Common myeloid progenitor, CD34-positive (primary cell): Measurements from ENCODE around the gene ZNF768.

Experiments
- CTCF ChIA-PET: fragments of 350-600 bp; sonication (Branson Sonifier 250); formaldehyde crosslinking; loops from one replicate; lab custom pipeline; 2021; ENCODE audit warnings: antibody characterized with exemption; lab: Charles Lee
- POLR2A ChIA-PET: fragments of 350-600 bp; sonication (Branson Sonifier 250); formaldehyde crosslinking; loops from one replicate; lab custom pipeline; 2021; ENCODE audit warnings: antibody characterized with exemption; lab: Charles Lee
- DNase-seq, 3 donors: peaks; one replicate each; pipeline versions ENCODE4 v3.0.0 to v3.0.0-alpha.2; 2013
- H3K27ac ChIP-seq, 2 experiments: 1 replicate in 1 of 2; 2 replicates in 1 of 2; pipeline ENCODE4 v1.7.0; 2013; ENCODE audit warnings: inconsistent platforms in 2 of 2, low read length in 2 of 2, mild to moderate bottlenecking in 2 of 2, low read depth in 1 of 2, moderate library complexity in 1 of 2; ENCODE audit not compliant: severe bottlenecking in 2 of 2, insufficient read depth in 1 of 2, poor library complexity in 1 of 2
- H3K27me3 ChIP-seq, 5 experiments: replicated peaks in 2 of 5; 1 replicate in 3 of 5; 2 replicates in 2 of 5; pipeline versions ENCODE4 v1.6.1 to v1.7.0; 2013; ENCODE audit warnings: low read length in 4 of 5, mild to moderate bottlenecking in 2 of 5, moderate library complexity in 2 of 5, inconsistent platforms in 1 of 5; ENCODE audit not compliant: insufficient read depth in 5 of 5, control insufficient read depth in 4 of 5
- H3K36me3 ChIP-seq, 4 experiments: 1 replicate in 2 of 4; 2 replicates in 2 of 4; pipeline versions ENCODE4 v1.6.1 to v1.7.0; 2013; ENCODE audit warnings: low read length in 3 of 4, control low read depth in 1 of 4, mild to moderate bottlenecking in 1 of 4; ENCODE audit not compliant: control insufficient read depth in 4 of 4, insufficient read depth in 4 of 4
- H3K4me1 ChIP-seq, 4 experiments: 1 replicate in 3 of 4; 2 replicates in 1 of 4; pipeline versions ENCODE4 v1.6.1 to v1.7.1; 2013; ENCODE audit warnings: low read length in 3 of 4, mild to moderate bottlenecking in 3 of 4, control low read depth in 1 of 4, inconsistent platforms in 1 of 4, moderate library complexity in 1 of 4; ENCODE audit not compliant: control insufficient read depth in 4 of 4, insufficient read depth in 4 of 4; ENCODE audit errors: control extremely low read depth in 1 of 4
- H3K4me3 ChIP-seq, 7 experiments: 1 replicate in 4 of 7; 2 replicates in 3 of 7; pipeline versions ENCODE4 v1.5.1 to v1.7.0; 2013; ENCODE audit warnings: mild to moderate bottlenecking in 7 of 7, low read length in 6 of 7, moderate library complexity in 6 of 7, inconsistent platforms in 2 of 7, low read depth in 2 of 7, control low read depth in 1 of 7; ENCODE audit not compliant: insufficient read depth in 4 of 7, control insufficient read depth in 1 of 7; ENCODE audit errors: extremely low read depth in 1 of 7
- H3K9me3 ChIP-seq, 5 experiments: 1 replicate in 4 of 5; 2 replicates in 1 of 5; pipeline versions ENCODE4 v1.6.1 to v1.7.1; 2013; ENCODE audit warnings: low read length in 4 of 5, mild to moderate bottlenecking in 2 of 5, inconsistent platforms in 1 of 5, low read depth in 1 of 5, moderate library complexity in 1 of 5; ENCODE audit not compliant: control insufficient read depth in 4 of 5, insufficient read depth in 2 of 5; ENCODE audit errors: control extremely low read depth in 1 of 5
- WGBS: methylation state at CpG from one replicate; pipeline ENCODE4 v1.1.5; 2013; ENCODE audit not compliant: insufficient coverage; 5-methylcytosine and 5-hydroxymethylcytosine counted together

Gene ZNF768

DNA sequence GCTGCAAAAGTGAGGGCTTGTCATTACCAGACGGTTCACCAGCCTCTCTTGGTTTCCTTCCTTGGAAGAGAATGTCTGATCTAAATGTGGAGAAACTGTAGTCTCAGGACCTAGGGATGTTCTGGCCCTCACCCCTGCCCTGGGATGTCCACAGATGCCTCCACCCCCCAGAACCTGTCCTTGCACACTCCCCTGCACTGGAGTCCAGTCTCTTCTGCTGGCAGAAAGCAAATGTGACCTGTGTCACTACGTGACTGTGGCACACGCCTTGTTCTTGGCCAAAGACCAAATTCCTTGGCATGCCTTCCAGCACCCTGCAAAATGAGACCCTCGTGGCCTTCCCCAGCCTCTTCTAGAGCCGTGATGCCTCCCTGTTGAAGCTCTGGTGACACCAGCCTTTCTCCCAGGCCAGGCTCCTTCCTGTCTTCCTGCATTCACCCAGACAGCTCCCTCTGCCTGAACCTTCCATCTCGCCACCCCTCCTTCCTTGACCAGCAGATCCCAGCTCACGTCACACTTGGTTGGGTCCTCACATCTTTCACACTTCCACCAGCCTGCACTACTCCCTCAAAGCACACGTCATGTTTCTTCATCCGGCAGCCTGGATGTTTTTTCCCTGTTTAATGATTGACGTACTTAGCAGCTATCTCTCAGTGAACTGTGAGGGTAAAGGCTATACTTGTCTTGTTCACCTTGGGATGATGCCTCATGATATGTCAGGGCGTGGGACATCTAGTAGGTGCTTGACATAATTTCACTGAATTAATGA is 4.3 kb downstream of the ZNF768 start:
- no peak for DNase-seq
- Histone ChIP-seq H3K27ac (no peak overlapping the region), H3K27me3 (no peaks in the 10 kb centered on the region), H3K4me3 (no peak overlapping the region), H3K4me1 (peaks cover 0 to 10% (median 7%) of the 10 kb centered on the region in 4 experiments), H3K9me3 (no peaks in the 10 kb centered on the region), H3K36me3 (peaks cover 0 to 54% (median 33%) of the 10 kb centered on the region in 4 experiments)
- WGBS, result 98% methylated on average over 10 of the region's 11 CpGs
- ChIA-PET CTCF (no interaction called here), POLR2A (no interaction called here)

DNA sequence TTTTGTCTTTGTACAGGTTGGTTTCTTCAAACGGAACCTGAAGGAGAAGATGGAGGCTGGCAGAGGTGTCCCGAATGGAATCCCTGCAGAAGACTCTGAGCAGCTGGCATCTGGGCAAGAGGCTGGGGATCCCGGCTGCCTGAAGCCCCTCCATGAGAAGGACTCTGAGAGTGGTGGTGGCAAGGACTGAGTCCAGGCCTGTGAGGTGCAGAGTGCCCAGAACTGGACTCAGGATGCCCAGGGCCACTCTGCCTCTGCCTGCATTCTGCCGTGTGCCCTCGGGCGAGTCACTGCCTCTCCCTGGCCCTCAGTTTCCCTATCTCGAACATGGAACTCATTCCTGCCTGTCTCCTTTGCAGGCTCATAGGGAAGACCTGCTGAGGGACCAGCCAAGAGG is 4.9 kb downstream of the ZNF768 start:
- Histone ChIP-seq H3K27me3 (no peaks in the 10 kb centered on the region), H3K27ac (no peak overlapping the region), H3K4me3 (no peak overlapping the region), H3K36me3 (peaks cover 0 to 60% (median 38%) of the 10 kb centered on the region in 4 experiments), H3K4me1 (peaks cover 0 to 10% (median 7%) of the 10 kb centered on the region in 4 experiments), H3K9me3 (no peaks in the 10 kb centered on the region)
- CTCF ChIA-PET, result no interaction called here
- 98% methylated on average over 6 of the region's 7 CpGs for WGBS
- DNase-seq, result no peak
- POLR2A ChIA-PET, result no interaction called here

DNA sequence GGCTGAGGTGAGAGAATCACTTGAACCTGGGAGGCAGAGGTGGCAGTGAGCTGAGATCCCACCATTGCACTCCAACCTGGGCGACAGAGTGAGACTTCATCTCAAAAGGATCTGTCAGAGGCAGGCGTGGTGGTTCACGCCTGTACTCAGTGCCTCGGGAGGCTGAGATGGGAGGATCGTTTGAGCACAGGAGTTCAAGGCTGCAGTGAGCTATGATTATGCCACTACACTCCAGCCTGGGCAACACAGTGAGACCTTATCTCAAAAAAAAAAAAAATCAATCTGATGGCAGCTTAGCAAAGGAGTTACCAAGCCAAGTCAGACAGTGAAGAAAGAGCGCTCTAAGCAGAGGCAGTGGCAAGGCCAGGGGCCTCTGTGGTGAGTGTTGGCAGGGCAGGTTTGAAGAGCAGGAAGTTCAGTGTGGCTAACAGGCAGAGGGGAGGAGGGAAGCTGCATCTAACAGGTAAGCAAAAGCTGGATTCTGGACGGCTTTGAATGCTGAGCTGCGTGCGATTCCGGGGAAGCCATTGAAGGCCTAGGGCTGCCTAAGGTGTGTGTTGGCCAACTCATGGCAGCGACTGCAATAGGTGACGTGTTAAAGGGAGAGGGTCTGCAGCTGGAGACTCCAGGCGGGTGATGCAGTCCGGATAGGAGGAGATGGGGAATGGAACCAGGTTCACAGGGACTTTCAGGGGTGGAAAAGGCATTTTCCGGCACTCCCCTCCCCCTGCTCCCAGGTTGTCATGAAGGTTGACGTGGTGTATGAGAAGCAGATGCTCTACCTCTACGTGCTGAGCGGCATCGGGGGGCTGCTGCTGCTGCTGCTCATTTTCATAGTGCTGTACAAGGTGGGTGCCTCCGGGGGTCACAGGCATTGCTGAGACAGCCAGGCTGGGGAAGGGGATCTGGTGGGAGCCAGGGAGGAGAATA is 7.0 kb downstream of the ZNF768 start:
- ChIA-PET CTCF (interaction anchor here (1.0 to 1.5 kb wide), 2 partner anchors 9 to 70 kb away, joined by 3 to 4 read pairs; no protein-coding TSS in a partner anchor), POLR2A (no interaction called here)
- H3K27me3 ChIP-seq, result no peaks in the 10 kb centered on the region
- H3K4me1 ChIP-seq, result no peaks in the 10 kb centered on the region
- WGBS, result 93% methylated on average over 15 of the region's 20 CpGs
- H3K9me3 ChIP-seq, result no peaks in the 10 kb centered on the region
- H3K27ac ChIP-seq, result no peak overlapping the region
- H3K36me3 ChIP-seq, result peaks cover 2 to 72% (median 37%) of the 10 kb centered on the region in 4 experiments
- no peak for DNase-seq
- no peak overlapping the region for H3K4me3 ChIP-seq

DNA sequence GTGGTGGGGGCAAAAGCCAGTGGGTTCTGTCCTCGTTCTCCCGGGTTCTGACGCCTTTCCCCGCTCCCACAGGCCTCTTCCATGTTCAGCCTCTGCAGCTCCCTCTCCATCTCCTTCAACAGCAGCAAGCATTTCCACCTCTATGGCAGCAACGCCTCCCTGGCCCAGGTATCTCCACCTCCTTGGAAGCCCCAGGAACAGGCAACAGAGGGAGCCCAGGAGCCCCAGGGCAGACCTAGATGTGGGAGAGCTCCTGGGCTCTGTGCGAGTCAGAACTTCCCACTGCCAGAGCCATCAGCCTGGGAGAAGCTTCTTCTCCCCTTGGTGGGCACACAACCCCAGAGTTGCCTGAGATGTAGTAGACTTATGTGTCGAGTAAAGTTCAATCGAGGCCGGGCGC is 7.8 kb downstream of the ZNF768 start:
- Histone ChIP-seq H3K9me3 (no peaks in the 10 kb centered on the region), H3K4me1 (no peaks in the 10 kb centered on the region), H3K27ac (no peak overlapping the region), H3K27me3 (no peaks in the 10 kb centered on the region), H3K4me3 (no peak overlapping the region), H3K36me3 (peaks cover 2 to 75% (median 37%) of the 10 kb centered on the region in 4 experiments)
- 93% methylated on average over 8 of the region's 10 CpGs for WGBS
- CTCF ChIA-PET, result interaction anchor here (1.5 kb wide), 1 partner anchor 8 kb away, joined by 4 read pairs; no protein-coding TSS in a partner anchor
- DNase-seq, result no peak
- POLR2A ChIA-PET, result no interaction called here

DNA sequence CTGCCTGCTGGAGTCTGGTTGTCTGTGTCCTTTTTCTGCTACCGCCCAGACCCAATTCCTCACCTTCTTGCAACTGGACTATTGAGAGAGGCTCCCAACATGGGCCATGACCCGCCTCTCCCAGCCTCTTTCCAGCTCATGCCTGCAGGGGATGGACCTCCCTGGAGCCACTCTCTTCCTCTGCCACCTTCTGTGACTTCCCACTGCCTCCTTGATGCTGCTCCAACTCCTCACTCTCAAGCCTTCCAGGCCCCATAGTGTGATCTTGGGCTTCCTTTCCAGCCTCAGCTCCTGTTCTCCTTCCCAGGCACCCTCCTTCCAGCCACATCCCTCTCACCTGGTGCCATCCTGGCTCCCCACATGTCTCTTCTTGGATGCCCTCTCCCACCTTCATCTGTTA is 11.1 kb downstream of the ZNF768 start:
- H3K4me1 ChIP-seq, result no peaks in the 10 kb centered on the region
- 100% methylated on average over 1 of the region's 2 CpGs for WGBS
- CTCF ChIA-PET, result interaction anchor here (1.6 kb wide), 1 partner anchor 9 kb away, joined by 3 read pairs; no protein-coding TSS in a partner anchor
- H3K27me3 ChIP-seq, result no peaks in the 10 kb centered on the region
- H3K4me3 ChIP-seq, result no peak overlapping the region
- H3K36me3 ChIP-seq, result peaks cover 15 to 85% (median 50%) of the 10 kb centered on the region in 4 experiments
- DNase-seq, result no peak
- H3K9me3 ChIP-seq, result no peaks in the 10 kb centered on the region
- H3K27ac ChIP-seq, result no peak overlapping the region
- POLR2A ChIA-PET, result no interaction called here

DNA sequence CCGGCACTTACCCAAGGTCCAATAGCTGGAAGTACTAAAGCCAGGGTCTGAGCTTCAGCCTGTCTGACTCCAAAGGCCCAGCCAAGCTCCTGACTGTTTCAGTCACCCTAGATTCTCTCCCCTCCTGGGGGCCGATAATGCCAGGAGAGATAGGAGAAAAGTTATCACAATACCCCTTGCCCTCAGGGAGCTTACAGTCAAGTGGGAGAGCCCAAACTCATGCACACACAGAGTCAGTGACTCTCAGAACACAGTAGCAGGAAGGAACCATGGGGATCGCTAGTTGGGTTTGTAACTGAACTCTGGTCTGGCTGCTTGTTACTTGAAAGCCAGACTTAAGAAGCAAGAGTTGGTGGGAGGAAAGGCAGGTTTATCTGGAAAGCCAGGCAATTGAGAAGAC is 14.9 kb downstream of the ZNF768 start:
- Histone ChIP-seq H3K4me1 (no peaks in the 10 kb centered on the region), H3K27me3 (no peaks in the 10 kb centered on the region), H3K9me3 (no peaks in the 10 kb centered on the region), H3K36me3 (peaks cover 15 to 73% (median 39%) of the 10 kb centered on the region in 4 experiments), H3K27ac (no peak overlapping the region), H3K4me3 (no peak overlapping the region)
- WGBS, result 100% methylated on average over 2 of the region's 3 CpGs
- ChIA-PET CTCF (interaction anchor here (0.9 to 2.4 kb wide), 5 partner anchors 12 to 81 kb away, joined by 3 to 6 read pairs (median 4); partner anchors contain the start of gene DCTPP1), POLR2A (interaction anchor here (0.9 kb wide), 1 partner anchor 17 kb away, joined by 3 read pairs; no protein-coding TSS in a partner anchor)
- no peak for DNase-seq
